Activated CD8-positive, alpha-beta memory T cell treated with anti-CD3 and anti-CD28 coated beads, Interleukin-2, amount 50 U/mL, for 1 hour (primary cell): Measurements from ENCODE around the gene KRTAP10-5.
"Not testable (repeated sequence)": the region's sequence is repeated elsewhere in the genome, so short reads cannot be mapped to it uniquely, and the experiment has no call there.

Experiments
- DNase-seq: peaks from one replicate; pipeline ENCODE4 v3.0.0-alpha.2; 2020; ENCODE audit errors: extremely low read depth

Gene KRTAP10-5

DNA sequence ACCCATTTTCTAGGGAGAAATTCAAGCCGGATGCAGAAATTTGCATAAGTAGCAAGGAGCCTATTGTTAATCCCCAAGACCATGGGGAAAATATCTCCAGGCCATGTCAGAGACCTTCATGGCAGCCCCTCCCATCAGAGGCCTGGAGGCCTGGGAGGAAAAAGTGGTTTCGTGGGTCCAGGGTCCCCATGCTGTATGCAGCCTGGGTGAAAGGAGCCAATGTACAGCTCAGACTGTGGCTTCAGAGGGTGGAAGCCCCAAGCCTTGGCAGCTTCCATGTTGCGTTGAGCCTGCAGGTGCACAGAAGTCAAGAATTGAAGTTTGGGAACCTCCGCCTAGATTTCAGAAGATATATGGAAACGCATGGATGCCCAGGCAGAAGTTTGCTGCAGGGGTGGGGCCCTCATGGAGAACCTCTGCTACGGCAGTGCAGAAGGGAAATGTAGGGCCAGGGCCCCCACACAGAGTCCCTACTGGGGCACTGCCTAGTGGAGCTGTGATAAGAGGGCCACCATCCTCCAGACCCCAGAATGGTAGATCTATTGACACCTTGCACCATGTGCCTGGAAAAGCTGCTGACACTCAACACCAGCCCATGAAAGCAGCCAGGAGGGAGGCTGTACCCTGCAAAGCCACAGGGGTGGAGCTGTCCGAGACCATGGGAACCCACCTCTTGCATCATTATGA, 29.9 kb upstream of the KRTAP10-5 start:
- DNase-seq, result not testable (repeated sequence)

DNA sequence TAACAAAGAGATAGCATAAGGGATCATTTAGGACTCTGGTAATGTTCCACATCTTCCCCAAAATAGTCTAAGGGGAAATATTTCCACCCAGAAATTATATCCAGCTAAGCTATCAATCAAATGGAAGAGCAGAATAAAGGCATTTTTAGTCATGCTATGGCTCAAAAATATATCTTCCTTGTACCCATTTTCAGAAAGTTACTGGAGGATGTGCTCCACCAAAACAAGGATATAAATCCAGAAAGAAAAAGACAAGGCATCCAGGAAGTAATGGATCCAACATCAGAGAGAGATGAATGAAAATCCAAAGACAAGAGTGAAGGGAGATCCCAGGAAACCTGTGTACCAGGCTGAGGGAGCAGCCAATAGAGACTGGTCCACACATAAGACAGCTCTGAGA, 28.8 kb upstream of the KRTAP10-5 start:
- DNase-seq, result no peak

DNA sequence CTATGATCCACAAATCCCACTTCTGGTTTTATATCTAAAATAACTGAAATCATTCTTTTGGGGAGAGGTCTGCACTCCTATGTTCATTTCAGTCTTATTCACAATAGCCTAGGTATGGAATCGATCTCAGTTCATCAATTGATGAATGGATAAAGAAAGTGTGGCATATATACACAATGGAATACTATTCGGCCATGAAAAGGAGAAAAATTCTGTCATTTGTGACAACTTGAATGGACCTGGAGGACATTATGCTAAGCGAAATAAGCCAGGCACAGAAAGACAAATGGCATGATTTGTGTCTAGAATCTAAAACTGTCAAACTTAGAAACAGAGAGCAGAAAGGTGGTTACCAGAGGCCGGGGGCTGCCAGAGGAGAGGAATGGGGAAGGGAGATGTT, 26.1 kb upstream of the KRTAP10-5 start:
- DNase-seq, result no peak

DNA sequence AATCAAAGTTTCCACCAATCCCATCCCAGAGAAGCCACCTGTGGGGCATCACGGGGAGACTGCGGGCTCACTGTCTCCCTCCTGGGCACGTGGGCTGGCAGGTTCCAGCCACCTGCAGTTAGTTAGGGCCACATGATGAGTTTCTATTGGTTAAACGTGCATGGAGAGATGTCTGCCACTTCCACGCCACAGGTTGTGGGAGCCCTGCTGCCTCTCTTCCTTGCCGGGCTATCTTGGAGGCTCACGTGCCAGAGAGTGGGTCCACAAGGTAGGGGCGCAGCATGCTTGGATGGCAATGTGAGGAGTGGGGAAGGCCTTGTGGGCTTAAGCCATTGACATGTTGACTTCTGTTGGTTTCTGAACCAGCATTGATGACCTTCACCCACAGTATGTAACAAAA, 23.5 kb upstream of the KRTAP10-5 start:
- DNase-seq, result no peak

DNA sequence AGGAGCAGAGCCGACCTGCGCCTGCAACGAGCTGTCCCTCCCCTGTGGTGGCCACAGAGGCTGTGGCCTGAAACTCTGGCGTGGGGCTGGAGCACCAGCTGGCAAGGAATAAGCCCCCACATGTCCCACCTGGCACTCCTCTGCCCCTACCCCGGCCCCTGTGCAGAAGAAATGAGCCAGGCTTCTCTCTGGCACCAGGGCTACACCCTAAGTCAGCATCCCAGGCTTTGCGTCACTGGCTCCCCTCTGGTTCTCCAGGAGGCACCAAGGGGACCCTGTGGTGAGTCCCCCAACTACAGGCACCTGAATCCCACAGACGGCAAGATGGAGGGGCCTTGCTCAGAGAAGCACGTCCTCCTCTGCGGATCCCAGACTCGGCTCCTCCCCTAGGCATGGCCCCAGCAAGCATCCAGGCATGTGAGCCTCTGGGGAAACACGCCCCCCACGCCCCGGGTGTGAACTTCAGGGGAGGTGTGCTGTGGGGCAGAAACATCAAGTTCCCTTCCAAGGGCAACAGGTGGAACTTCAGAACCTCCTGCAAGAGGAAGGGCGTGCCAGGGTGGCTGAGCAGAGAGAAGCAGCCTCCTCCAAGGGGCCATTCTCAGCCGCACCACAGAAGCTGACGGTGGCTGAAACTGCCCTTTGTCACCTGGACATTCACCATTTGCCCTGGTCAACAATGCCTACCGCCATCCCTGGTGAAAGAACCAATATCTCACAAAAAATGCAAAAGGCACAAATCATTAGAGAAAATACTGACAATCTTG, 22.9 kb upstream of the KRTAP10-5 start:
- DNase-seq, result no peak

DNA sequence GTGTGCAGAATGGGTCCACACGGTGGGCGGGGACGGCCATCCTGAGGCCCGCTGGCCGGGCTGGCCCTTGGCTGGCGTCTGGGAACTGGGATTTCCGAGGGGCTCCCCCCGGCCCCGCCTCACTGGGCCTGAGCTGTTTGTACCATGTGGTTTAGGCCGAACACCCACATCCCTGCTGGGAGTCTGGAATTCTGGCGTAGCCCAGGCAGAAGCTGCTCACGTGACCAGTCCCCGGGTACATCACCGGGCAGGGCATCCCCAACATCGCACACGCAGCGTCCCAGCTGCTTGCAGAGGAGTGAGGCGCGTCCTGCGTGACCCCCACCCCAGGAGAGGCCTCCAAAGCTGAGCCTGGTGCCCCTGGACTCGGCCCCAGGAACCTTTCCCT, 22.1 kb upstream of the KRTAP10-5 start:
- no peak for DNase-seq

DNA sequence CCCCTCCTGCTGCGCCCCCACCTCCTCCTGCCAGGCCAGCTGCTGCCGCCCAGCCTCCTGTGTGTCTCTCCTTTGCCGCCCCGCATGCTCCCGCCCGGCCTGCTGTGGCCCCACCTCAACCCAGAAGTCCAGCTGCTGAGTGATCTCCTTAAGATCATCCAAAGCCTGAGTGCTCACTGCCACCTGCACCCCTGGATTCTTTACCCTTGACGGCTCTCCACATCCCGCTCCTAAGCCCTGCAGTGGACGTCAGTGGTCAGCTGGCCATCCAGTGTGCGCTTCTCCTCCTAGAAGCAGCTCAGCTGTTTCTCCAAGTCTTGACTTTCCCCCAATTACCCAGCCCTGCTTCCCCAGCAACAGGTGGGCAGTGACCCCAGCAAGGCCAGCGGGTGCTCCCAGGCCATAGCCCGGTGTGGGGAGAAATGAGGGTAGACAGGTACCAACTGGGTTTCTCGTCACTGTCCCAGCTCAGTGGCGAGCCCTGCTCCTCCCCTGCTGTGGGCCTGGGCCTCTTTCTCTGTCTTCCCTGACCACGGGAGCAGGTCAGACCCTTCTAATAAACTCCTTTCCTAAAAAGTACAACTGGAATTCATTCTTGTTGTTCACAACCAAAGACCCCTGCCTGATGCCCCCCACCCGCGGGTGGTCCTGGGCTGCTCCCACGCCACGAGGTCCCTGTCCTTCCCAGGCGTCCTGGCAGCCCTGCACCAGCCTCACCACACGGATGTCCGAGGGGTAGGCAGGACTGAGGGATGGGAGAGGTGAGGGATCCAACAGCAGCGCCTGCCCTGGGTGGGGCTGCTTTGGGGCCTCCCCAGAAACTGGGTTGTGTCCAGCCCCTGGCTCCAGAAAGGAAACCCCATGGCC, 21.4 kb upstream of the KRTAP10-5 start:
- no peak for DNase-seq

DNA sequence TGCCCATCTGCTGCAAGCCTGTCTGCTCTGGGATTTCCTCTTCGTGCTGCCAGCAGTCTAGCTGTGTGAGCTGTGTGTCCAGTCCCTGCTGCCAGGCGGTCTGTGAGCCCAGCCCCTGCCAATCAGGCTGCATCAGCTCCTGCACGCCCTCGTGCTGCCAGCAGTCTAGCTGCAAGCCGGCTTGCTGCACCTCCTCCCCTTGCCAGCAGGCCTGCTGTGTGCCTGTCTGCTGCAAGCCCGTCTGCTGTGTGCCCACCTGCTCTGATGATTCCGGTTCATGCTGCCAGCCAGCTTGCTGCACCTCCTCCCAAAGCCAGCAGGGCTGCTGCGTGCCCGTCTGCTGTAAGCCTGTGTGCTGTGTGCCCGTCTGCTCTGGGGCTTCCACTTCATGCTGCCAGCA, 20.7 kb upstream of the KRTAP10-5 start:
- DNase-seq, result not testable (repeated sequence)

DNA sequence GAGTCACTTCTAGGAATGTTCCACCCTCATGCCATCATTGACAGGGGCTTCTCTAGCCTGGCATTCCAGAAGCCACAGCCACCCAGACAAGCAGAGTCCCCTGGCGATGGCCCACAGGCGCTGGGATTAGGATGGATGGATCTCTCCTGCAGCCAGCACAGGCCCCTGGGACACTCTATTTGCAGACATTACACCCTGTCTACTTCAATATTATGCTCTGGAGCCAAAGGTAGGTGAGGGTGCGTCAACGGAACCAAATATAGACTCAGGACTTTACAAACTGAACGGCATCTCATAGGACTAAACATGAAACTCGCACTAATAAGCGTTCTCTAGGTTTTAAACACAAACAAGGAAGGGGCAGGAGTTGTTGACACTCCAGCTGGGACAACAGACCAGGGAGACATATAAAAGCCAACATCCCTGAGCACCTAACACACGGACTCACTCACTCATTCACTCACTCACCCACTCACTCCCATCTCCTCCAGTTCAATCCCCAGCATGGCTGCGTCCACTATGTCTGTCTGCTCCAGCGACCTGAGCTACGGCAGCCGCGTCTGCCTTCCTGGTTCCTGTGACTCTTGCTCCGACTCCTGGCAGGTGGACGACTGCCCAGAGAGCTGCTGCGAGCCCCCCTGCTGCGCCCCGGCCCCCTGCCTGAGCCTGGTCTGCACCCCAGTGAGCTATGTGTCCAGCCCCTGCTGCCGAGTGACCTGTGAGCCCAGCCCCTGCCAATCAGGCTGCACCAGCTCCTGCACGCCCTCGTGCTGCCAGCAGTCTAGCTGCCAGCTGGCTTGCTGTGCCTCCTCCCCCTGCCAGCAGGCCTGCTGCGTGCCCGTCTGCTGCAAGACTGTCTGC, 19.9 kb upstream of the KRTAP10-5 start, which contains the start of gene KRTAP10-7:
KRTAP10-7 (plus strand) TSS at position 480 of the 861 bp plus-strand sequence; CDS start at position 505, 25 bp downstream.
- not testable (repeated sequence) for DNase-seq

DNA sequence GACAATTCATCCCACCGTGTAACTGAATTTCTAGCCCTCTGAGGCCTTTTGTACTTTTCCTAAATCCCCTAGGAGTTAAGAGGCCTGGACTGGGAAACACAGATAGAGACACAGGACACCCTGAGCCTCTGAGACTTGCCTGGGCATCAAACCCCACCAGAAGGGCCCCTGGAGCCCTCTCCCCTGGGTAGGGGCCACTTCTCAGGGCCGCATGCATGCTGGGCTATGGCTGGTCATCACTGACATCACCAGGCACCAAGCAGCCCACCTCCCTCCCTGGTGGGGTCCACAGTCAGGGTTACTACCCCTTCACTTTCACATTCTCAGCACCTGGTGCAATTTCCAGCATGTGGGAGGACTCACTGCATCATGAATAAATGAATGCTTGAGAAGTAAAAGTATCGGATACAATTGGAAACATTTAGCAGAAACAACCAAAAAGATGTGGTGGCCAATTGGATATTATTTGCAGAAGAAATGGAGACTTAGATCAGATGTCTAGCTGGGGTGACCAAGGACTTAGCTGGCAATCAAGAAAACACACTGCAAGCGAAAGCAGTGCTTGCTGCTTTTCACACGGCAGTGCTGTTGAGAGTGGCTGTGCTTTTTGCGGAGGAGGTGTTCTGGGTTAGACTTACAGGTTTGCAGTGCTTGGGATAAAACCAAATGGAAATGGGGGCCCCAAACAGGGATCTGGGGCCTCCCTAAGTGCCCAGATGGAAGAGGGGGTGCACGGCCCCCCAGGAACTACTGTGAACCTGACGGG, 19.0 kb upstream of the KRTAP10-5 start:
- no peak for DNase-seq

DNA sequence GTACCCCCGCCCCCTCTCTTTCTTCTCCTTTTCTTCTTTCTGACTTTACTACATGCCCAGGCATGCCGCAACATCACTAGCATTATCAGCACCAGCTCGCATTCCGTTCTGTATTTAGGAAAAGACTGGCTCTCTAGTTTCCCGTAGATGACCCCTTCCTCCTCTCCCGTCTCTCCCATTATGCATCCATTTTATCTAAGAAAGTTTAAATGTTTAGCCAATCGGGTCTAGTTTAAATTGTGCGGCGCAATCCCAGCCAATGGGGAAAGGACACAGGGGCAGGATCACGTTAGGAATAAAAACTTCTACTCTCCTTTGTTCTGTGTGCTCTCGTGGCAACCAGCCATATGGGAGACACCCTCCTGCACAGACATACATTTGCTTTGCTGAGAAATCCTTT, 17.7 kb upstream of the KRTAP10-5 start:
- DNase-seq, result no peak

DNA sequence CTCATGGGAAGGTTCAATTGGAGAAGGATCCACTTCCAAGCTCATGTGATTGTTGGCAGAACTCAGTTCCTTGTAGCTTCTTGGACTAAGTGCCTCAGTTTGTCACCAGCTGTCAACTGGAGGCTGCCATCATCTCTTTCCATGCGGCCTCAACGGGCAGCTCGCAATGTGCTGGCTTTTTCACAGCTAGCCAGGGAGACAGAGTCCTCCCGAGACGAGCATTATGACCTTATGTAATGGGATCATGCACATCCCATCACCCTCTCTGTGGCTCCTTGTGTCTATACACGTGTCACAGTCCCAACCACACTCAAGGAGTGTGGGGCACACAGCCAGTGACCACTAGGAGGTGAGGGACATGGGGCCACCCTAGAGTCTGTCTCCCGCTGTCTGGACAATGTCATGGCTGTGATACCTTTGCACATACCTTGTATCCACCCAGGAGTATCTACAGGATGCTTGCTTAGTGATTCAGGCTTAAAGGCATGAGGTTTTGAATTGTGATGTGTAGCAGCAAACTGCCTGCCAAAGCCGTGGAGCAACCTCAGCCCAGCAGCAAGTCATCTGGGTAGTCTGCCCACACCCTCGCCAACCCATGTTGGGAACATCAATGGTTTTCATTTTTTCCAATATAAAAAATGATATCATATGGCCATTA, 15.8 kb upstream of the KRTAP10-5 start:
- DNase-seq, result no peak

DNA sequence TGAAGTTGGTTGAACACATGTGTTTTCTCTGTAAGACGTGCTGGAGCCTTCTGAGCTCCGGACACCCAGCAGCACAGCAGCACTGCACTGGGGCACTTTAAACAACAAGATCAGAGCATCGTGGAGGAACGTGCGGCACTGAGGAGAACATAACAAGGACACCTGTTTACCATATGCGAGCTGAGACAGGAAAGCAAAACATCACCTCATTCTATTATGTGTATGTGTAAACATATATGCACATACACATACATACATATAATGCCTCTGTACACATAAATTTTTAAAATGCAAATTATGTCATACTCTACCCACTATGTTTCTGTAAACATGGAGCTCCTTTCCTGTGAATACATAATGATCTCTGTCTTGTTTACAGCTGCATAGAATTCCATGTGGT, 15.1 kb upstream of the KRTAP10-5 start:
- no peak for DNase-seq

DNA sequence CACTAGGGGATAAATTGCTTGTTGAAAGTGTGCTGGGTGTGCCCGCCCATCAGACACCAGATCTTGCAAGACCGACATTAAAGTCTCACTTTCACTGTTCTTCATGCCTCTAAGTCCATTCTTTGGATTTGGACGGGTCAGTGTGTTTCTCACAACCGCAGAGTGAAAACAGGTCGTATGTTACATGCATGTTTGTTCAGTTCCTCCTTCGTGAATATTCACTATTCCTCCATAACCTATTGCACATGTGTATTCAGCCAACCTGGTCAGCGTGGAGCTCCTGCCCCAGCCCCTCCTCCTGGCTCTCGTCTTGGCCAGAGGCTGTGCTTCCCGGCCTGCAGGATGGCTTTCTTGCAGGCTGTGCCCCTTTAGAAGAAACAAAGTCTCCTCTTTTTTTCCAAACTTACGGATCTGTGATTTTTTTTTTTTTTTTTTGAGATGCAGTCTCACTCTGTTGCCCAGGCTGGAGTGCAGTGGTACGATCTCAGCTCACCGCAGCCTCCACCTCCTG, 14.1 kb upstream of the KRTAP10-5 start:
- no peak for DNase-seq

DNA sequence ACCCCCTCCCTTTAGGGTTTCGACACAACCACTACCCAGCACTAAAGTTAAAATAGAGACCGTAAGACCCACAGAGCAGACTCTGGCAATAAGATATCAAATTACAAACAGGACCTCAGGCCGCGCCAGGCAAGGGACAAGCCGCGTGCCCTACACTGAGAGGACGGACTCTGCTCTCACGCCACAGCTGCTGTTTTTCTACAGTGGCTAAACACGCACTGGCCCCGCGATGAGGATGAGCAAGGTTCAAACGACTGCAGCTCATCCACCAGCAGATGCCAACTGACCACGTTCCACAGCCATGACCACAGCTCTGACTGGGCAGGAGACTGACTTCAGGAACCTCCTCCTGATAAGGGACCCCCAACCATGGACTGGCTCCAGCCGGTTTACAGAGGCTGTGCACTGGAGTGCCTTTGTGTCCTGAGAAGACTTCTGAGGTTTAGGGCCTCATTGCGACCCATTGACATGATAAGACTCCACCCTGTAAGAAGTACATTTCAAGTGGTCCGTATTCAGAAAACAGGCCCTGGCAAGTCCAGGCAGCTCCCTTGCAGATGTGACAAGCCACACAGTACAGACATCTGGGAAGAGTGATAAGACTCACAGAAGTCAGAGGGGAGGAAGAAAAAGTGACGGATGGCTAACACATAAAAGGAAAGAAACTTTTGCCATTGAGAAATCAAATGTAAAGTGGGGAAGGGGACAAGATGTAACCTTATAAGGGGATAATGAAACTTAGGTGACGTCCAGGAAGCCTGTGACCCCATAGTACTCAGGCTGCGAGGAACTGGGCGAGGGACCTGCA, 13.4 kb upstream of the KRTAP10-5 start:
- no peak for DNase-seq

DNA sequence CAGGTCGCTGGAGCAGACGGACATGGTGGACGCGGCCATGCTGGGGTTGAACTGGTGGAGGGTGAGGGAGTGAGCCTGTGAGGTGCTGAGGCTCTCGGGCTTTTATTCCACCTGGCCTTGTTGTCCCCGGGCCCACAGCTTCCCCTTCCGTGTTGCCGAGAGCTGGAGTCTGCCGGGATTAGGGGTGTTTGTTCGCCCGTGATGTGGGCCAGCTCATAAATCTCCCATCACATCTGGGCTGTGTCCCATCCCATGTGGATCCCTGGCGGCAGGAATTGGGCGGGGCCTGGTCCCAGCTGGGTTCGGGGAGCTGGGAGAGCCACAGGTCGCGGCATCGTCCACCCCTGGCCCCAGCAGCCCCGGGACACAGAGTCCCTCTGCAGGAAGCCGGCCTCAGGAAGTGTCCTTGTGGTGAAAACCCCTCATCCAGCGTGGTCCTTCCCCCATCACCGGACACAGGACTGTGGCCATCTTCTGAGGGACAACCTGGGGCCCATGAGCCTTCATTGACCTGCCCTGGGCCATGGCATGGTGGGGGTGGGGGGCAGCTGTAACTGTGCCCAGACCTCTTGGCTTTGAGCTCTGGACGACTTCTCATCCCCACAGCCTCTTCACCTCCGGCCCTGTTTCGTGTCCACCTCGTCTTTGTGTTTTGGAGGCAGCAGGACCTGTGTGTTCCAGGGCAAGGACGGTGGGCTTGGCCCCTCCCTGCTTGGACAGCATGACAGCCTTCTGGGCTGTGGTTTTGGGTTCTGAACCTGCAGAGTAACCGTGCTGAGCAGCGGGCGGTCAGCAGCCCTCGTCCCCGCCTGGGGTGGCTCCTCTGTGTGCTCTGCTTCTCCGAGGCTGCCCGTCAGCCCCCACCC, 12.3 kb upstream of the KRTAP10-5 start, which contains the start of gene KRTAP10-6:
KRTAP10-6 (minus strand) TSS at position 60 of the 866 bp plus-strand sequence; CDS start at position 39, 21 bp downstream.
- DNase-seq, result no peak

DNA sequence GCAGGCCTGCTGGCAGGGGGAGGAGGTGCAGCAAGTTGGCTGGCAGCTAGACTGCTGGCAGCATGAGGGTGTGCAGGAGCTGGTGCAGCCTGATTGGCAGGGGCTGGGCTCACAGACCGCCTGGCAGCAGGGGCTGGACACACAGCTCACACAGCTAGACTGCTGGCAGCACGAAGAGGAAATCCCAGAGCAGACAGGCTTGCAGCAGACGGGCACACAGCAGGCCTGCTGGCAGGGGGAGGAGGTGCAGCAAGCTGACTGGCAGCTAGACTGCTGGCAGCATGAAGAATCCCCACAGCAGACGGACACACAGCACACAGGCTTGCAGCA, 11.4 kb upstream of the KRTAP10-5 start:
- DNase-seq, result not testable (repeated sequence)
